HG03025 (cell line): ENCODE data around the gene SLC4A3.

Experiments used
- ATAC-seq: cut with Tn5 transposase; IDR thresholded peaks from one replicate; pipeline ENCODE4 v1.9.1; 2021; ENCODE audit warnings: mild to moderate bottlenecking, moderate library complexity; ENCODE audit not compliant: unreplicated experiment, low FRiP score

SLC4A3 gene

DNA sequence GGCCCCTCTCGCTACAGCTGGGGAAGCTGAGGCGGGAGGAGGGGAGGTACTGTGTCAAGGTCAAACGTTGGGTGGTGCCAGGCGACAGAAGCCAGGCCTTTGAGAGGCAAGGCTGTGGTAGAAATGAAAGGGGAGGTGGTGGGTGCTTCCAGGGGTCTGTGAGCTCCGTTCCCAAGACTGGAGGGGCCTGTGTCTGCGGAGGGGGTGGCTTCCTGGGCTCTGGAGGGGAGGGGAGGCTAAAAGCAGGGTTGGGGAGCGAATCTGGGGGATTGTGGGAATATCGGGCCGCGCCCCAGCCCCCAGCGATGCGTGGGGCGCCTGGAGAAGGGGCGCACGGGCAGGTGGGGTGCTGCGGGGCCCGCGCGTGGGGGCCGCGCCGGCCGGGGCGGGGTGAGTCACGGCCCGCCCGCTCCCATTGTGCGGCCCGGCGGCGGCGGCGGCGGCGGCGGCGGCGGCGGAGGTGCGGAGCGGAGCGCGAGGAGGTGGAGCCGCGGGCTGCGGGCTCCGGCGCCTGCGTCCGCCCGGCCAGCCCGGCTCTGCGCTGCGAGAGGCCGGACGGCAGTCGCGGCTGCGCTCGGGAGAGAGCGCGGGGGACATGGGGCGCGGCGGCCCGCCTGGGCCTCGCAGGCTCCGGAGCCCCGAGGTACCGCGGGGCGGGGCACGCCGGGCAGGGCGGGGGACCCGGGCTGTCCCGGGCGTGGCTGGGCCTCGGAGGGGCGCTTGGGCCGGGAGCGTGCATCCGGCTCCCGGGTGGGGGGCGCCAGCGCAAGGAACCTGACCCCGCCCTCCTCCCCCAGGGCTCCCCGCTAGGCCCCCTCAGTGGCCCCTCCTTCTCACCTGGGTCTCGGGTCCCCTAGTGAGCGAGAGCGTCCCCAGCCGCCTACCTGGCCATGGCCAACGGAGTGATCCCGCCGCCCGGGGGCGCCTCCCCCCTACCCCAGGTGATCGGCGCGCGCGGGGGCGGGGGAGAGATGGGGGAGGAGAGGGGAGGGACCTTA is at the start of gene SLC4A3:
TSS of gene SLC4A3 (plus strand) at position 528 of the 998 bp plus-strand sequence. CDS start at position 891, 363 bp downstream.
- no peak for ATAC-seq

- no peak for ATAC-seq
Observed at GRCh38 chr2:219578811-219579613, 48.4 kb upstream of the SLC4A3 start.

GRCh38 chr2:219581346-219581745 is 46.1 kb upstream of the SLC4A3 start:
- ATAC-seq, result no peak

GRCh38 chr2:219591091-219591490 is 36.3 kb upstream of the SLC4A3 start:
- no peak for ATAC-seq

DNA sequence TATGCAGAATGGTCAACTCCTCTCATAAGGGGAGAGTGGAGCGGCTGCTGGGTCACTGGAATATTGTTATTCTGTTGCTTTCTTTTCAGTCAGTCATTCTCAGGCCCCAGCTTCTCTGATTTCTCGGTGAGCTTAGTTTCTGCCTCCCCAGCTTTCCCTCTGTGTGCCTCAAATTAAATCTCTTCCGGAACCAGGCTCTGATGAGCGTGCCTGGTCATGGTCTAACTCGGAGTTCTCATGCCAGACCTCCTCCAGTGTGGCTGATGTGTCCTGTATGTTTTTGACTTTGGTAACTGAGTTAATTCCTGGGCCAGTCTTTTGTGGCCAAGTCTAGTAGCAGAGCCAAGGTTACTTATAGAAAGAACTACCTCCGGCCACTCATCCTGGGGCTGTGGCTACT is 34.7 kb upstream of the SLC4A3 start:
- no peak for ATAC-seq

DNA sequence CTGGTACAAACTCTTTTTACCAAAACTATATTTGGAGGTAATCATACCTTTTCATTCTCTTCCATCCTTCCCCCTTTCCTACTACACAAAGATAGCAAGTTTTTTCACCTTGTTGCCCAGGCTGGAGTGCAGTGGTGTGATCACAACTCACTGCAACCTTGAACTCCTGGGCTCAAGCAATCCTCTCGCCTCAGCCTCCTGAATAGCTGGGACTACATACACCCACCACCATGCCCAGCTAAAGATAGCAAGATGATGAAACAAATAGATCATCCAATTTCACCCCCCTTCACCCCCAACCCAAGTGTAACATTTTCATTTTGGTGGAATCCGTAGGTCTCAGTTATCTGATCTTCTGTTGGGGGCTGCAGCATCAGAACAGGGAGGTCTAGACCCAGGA is 34.3 kb upstream of the SLC4A3 start:
- ATAC-seq, result no peak

- ATAC-seq, result no peak
Observed at GRCh38 chr2:219595256-219595655, 32.2 kb upstream of the SLC4A3 start.

- ATAC-seq, result peak; percentile 5
Observed at GRCh38 chr2:219596954-219597551, 30.4 kb upstream of the SLC4A3 start.

DNA sequence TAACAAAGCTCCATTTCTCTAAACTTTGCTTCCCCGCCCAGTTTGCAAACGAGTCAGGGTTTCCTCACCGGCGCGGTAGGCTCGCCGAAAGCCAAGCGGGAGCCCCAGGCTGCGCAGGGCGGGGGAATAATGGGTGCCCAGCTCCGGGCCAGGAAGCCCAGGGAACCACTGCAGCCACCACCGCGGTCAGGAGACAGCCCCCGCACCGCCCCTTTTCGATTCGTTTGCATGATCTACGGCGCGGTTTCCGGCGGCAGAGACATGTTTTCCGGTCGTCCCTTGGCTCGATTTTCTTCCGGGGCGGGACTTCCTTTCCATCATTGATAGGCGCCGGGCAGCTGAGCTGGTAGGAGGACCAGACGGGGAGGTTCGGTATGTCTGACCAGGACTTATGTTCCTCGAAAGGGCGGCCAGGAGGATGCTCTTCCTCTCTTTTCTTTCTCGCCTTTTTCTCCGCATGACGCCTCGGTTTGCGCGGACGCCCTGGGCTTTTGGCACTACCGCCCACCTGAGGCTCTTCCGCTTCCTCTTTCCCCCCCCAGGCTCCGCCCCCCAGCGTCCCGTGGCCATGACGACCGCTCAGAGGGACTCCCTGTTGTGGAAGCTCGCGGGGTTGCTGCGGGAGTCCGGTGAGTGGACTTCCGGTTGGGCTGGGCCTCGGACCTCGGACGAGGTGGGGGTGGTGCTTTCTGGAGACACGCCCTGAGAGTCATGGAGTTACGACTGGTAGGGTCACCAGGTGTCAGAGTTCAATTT is 29.7 kb upstream of the SLC4A3 start, which contains the start of gene STK11IP:
TSS of gene STK11IP (plus strand) at position 306 of the 756 bp plus-strand sequence. CDS start at position 569, 263 bp downstream.
- peak; percentile 97 for ATAC-seq

DNA sequence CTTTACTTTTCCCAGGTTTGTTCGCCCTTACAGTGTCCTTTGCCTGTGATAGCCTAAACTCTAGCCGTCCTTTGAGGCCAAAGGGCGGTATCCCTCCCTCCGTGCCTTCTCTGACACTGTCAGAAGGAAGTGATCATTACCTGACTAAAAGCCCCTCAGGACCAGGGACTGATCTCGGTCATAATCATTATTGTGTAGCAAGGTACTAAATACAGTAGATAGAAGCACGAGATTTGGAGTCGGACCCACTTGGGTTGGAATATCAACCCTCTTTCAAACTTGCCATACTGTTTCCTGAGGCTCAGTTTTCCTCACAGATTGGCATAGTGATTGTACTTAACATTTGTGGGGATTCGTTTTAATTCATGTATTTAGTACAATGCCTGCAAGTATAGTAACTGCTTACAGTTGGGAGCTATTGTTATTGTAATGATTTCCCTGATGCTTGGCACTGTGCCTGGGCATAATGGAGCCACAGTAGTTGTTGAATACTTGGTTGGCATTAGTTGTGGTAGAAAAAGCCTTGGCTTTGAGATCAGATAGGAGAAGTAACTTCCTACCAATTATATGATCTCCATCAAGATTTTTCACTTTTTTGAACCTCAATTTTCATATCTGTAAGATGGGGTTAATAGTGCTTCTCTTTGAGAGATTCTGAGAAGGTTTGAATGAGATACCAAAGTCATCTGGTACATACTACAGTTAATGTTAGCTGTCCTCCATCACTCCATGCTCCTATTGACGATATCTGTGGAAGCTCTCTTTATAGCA is 28.9 kb upstream of the SLC4A3 start:
- no peak for ATAC-seq

GRCh38 chr2:219603771-219604170 is 23.7 kb upstream of the SLC4A3 start:
- no peak for ATAC-seq

- no peak for ATAC-seq
Observed at GRCh38 chr2:219605607-219605954, 21.8 kb upstream of the SLC4A3 start.

- no peak for ATAC-seq
Observed at GRCh38 chr2:219607931-219608330, 19.5 kb upstream of the SLC4A3 start.

DNA sequence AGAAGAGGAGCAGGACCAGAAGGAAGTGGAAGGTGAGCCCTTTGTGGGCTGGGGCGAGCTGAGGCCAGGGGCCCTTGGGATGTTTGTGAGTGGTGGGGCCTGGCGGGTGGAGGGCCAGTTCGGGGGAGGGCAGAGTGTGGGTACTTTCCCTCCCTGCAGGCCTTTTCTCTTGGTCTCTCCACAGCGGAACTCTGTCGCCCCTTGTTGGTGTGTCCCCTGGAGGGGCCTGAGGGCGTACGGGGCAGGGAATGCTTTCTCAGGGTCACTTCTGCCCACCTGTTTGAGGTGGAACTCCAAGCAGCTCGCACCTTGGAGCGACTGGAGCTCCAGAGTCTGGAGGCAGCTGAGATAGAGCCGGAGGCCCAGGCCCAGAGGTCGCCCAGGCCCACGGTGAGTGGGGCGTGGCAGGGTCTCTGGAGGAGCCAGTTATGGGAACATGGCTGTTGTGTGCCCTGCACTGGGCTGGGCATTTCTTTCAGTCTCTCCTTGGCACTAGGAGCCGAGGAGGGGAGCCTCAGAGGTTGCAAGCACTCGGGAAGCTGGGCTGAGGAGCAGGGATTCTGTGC is 18.9 kb upstream of the SLC4A3 start:
- ATAC-seq, result no peak

DNA sequence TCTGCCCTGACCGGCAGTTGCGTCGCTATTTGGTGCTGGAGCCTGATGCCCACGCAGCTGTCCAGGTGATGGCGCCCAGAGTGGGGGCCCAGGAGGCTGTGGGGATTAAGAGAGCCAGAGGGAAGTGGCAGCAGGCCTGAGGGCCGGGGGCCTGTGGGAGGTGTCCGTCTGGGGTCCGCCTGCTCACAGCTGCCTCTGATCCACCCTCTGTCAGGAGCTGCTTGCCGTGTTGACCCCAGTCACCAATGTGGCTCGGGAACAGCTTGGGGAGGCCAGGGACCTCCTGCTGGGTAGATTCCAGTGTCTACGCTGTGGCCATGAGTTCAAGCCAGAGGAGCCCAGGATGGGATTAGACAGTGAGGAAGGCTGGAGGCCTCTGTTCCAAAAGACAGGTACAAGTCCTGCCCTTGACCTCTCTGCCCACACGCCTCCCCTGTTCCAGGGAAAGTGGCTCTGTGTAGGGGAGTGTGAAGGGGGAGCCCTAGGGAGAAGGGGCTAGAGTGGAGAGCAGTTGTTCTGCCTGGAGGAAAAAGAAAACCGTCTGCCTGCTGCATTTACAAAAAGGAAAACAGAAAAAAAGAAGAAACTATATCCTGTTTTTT is 18.2 kb upstream of the SLC4A3 start:
- no peak for ATAC-seq

DNA sequence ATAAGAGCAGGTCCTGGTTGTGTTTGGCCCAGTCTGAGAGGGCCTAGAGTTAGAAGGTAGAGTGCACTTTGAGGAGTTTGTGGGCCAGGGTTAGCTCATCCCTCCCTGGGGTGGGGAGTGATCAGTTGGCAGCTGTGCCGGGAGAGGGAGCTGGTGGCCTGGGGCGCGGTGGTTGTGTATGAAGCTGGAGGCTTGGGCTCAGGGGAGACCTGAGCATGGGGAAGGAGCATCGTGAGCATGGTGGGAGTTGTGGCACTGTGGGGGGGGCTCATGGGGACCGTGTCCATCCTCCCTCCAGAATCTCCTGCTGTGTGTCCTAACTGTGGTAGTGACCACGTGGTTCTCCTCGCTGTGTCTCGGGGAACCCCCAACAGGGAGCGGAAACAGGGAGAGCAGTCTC is 16.1 kb upstream of the SLC4A3 start:
- no peak for ATAC-seq

GRCh38 chr2:219611866-219612576 is 15.4 kb upstream of the SLC4A3 start:
- ATAC-seq, result no peak
